Measurements from ENCODE around the gene ISLR.
"Not testable (repeated sequence)": the region's sequence is repeated elsewhere in the genome, so short reads cannot be mapped to it uniquely, and the experiment has no call there.

The ISLR gene

DNA sequence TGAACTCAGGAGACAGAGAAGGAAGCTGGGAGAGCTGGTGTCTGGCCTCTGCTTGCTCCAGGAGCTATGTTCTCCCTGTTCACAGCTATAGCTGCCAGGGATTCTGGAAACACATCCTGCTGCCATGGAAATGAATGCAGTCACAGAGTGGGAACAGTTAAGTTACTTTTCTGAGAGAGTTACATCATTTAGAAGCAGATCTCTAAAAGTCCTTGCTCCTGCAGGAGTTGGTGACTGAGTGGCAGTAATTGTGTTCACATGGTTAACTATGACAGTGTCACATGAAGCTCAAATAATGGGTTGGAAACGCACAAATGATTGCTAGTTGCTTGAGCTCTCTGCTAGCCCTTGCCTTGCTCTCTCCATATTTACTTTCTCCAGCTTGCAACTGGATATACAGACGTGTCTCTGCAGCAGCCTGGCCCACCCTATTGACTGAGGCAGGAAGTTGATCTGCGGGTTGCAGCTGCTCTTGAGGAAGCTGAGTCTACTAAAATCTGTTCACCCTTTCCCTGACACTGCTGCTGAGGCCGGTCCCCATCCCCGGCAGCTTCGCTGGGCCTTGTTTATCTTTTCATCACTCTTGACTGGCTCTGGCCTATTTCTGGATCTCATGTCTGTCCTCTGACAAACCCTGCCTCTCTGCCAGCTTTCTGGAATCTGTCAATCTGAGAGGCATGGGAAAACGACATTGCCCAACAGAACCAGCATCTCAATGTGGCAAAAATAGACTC is 16.7 kb upstream of the ISLR start:
- Mint-ChIP-seq H3K36me3 (ENCODE audit: low read depth) (no peaks in the 10 kb centered on the region), H3K9me3 (no peaks in the 10 kb centered on the region), H3K27me3 (peaks cover 18% of the 10 kb centered on the region), H3K27ac (no peak overlapping the region), H3K4me1 (ENCODE audit: low read depth) (peaks cover 28% of the 10 kb centered on the region), H3K4me3 (no peak overlapping the region)
- DNase-seq: no peak

DNA sequence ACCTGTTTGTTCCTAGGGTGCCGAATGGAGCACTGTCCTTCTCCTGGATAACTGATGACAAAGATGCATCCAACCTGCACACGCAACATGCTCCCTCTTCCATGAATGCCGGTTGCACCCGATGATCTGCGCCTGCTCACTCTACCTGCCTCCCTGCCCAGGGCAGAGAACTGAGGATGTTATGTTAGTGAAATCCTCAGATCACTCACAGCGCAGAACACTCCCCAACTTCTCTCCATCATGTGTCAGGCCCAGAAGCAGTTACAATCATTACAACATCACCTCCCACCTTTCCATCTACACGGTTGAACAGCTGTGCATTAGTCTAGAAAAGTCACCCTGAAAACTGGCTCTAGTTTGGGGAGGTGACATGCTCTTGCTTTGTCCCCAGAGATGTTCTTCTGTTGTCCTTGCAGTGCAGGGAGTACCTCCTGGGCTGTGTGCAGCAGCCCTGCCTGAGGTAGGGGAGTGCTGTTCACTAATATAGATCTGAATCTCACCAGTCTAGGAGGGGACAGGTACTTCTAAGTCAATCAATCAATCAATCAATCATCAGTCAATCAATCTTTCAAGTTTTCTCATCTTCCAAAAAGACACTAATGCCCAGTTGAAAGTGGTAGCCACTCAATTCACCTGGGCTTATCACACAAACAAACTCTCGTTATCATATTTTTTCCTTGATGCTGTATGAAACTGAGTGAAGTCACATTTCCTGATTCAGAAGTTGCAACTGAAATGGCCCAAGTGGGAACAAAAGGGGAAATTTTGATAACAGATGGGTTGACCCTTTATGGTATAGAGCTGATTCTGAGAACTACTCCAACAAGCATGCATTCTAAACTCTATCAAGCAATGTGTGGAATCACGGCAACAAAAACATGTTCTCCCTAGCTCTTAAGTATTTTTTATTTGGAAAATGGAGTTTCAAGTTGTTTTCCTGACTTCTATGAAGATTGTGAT is 15.4 kb upstream of the ISLR start:
- Mint-ChIP-seq H3K27me3 (peaks cover 17% of the 10 kb centered on the region), H3K36me3 (ENCODE audit: low read depth) (no peaks in the 10 kb centered on the region), H3K4me3 (no peak overlapping the region), H3K4me1 (ENCODE audit: low read depth) (peaks cover 28% of the 10 kb centered on the region), H3K27ac (no peak overlapping the region), H3K9me3 (no peaks in the 10 kb centered on the region)
- DNase-seq: no peak

DNA sequence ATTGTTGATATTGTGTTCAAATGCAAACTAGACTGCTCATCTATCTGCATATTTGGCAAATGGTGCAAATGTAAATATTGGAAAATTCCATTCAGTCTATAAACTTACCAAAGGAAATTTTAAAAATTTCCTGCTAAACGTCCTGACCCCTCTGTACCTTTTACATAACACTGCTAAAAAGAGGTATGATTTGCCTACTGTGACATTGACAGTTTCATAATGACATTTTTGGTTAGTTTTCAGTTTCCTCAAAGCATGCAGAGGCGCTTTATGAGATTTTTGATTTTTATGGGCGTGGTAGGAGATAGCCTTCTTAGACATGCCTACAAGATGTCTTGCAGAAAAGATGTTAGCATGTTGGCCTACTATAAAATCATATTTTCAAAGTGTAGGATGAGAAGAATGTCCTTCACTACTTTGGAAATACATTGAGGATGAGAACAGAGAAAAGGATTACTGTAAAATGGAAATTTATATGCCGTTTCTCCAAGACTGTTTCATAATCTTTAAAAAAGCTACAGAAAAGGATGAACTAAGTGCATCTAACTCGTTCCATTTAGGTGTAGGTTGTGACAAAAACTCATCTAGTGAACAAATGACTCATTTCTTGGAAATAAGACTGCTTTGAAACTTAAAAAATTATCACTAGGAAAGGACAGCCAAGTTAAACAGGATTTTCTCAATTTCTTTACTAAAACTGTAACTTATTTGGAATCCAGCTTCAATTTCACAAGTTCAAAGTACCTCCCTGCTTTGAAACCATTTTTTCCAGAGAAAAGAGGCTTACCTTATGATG is 14.5 kb upstream of the ISLR start:
- Mint-ChIP-seq H3K4me1 (ENCODE audit: low read depth) (peaks cover 28% of the 10 kb centered on the region), H3K27ac (peak overlapping the region; percentile 81), H3K36me3 (ENCODE audit: low read depth) (no peaks in the 10 kb centered on the region), H3K9me3 (no peaks in the 10 kb centered on the region), H3K27me3 (peaks cover 13% of the 10 kb centered on the region), H3K4me3 (no peak overlapping the region)
- no peak for DNase-seq

DNA sequence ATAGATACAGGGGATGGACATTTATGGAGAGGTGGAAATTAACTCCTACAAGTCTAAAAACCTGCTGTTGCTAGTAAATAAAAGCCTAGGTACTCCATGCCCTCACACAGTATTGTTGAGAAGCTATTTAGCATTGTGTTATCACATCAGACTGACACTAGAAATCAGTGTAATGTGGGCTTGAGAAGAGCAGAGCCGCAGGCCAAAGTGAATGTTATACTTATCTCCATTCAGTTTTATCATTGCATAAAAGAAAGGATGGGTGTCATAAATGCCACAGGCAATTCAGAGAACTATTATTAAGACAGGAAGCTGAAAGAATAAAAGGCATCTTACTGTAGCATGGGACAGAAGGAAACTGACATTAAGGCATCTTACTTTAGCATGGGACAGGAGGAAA is 13.7 kb upstream of the ISLR start:
- Mint-ChIP-seq H3K27ac (peak overlapping the region; percentile 8), H3K4me3 (no peak overlapping the region), H3K27me3 (peaks cover 14% of the 10 kb centered on the region), H3K9me3 (no peaks in the 10 kb centered on the region), H3K36me3 (ENCODE audit: low read depth) (no peaks in the 10 kb centered on the region), H3K4me1 (ENCODE audit: low read depth) (peaks cover 28% of the 10 kb centered on the region)
- no peak for DNase-seq

DNA sequence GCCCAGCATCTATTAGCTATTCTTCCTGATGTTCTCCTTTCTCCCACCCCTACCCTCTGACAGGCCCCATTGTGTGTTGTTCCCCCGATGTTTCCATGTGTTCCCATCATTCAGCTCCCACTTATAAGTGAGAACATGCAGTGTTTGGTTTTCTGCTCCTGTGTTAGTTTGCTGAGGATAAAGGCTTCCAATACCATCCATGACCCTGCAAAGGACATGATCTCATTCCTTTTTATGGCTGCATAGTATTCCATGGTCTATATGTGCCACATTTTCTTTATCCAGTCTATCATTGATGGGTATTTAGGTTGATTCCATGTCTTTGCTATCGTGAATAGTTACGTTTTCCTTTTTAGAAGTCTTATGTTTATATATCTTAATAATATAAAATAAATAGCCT is 13.1 kb upstream of the ISLR start:
- not testable (repeated sequence) for H3K9me3 Mint-ChIP-seq; H3K27ac Mint-ChIP-seq; H3K36me3 Mint-ChIP-seq (ENCODE audit: low read depth); H3K4me3 Mint-ChIP-seq; DNase-seq
- H3K4me1 Mint-ChIP-seq (ENCODE audit: low read depth): peaks cover 28% of the 10 kb centered on the region
- peaks cover 18% of the 10 kb centered on the region for H3K27me3 Mint-ChIP-seq

DNA sequence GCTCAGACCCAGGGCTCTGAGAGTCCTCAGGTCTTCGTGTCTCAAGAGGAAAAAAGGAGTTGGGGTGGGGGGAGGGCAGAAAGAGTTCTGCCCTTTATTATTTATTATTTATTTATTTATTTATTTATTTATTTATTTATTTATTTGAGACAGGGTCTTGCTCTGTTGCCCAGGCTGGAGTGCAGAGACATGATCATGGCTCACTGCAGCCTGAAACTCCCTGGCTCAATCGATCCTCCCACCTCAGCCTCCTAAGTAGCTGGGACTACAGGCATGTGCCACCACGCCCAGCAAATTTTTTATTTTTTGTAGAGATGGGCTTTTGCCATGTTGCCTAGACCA is 11.3 kb upstream of the ISLR start:
- not testable (repeated sequence) for H3K9me3 Mint-ChIP-seq; DNase-seq; H3K36me3 Mint-ChIP-seq (ENCODE audit: low read depth); H3K27ac Mint-ChIP-seq; H3K4me3 Mint-ChIP-seq
- H3K4me1 Mint-ChIP-seq (ENCODE audit: low read depth): peaks cover 25% of the 10 kb centered on the region
- H3K27me3 Mint-ChIP-seq: peaks cover 18% of the 10 kb centered on the region

DNA sequence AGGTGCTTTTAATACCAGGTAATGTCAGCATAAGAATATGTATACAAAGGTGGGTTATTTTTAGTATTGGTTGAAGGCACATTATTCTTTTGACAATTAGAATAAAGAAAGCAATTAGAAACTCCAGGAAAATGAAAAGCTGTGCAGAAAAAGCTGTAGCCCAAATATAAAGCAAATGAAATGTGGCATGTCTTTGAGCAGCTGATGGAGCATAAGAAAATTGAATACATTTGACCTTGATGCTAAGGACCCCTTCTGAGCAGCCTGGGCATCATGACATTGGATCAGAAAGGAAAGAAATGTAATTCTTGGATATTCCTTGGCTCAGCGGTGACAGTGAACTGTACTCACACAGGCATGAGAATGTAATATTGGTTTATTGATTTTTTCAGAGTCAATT is 8.0 kb upstream of the ISLR start:
- H3K27ac Mint-ChIP-seq: no peak overlapping the region
- peaks cover 18% of the 10 kb centered on the region for H3K27me3 Mint-ChIP-seq
- no peaks in the 10 kb centered on the region for H3K9me3 Mint-ChIP-seq
- no peaks in the 10 kb centered on the region for H3K36me3 Mint-ChIP-seq (ENCODE audit: low read depth)
- H3K4me1 Mint-ChIP-seq (ENCODE audit: low read depth): no peaks in the 10 kb centered on the region
- DNase-seq: no peak
- H3K4me3 Mint-ChIP-seq: no peak overlapping the region

DNA sequence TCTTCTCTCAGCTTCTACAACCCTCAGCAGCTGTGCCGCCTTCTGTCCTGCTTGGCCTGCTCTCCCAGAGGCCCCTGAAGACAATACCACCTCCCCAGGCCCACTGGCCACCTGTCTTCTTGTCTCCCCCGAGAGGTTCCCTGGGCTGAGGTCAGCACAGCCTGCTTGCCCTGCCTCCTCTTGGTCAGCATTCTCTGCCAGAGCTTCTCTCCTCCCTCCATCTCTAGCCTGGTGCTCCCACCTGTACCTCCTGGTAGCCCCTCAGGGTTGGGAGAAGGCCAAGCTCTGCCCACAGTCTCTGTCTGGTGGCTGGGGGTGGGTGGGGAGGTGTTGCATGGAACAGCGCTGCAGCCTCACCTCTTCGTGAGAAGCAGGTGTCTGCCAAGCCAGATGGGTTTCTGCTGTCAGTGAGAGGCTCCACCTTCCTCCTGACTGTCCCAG is 5.6 kb upstream of the ISLR start:
- DNase-seq: no peak
- Mint-ChIP-seq H3K27me3 (peaks cover 12% of the 10 kb centered on the region), H3K4me3 (no peak overlapping the region), H3K4me1 (ENCODE audit: low read depth) (no peaks in the 10 kb centered on the region), H3K27ac (no peak overlapping the region), H3K36me3 (ENCODE audit: low read depth) (no peaks in the 10 kb centered on the region), H3K9me3 (no peaks in the 10 kb centered on the region)

DNA sequence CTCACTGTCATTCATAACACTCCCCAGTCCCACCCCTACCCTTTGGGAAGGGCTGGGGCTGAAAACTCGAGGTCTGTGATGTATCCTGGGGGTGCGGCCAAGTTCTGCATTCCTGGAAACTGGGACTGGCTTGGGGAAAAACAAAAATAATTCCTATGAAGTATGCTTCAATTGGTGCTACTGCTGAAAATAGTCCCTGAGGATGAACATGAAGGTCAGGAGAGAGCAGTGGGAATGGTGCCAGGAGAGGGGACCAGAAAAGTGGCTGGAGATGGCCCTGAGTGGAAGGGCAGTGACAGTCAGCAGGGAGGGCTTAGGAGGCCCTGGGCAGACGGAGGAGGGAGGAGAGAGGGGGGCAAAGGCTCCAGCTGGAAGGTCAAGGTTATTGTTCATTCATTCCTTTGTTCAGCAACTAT is 4.8 kb upstream of the ISLR start:
- Mint-ChIP-seq H3K9me3 (no peaks in the 10 kb centered on the region), H3K27ac (no peak overlapping the region), H3K4me1 (ENCODE audit: low read depth) (no peaks in the 10 kb centered on the region), H3K36me3 (ENCODE audit: low read depth) (no peaks in the 10 kb centered on the region), H3K27me3 (peaks cover 9% of the 10 kb centered on the region), H3K4me3 (no peak overlapping the region)
- no peak for DNase-seq

DNA sequence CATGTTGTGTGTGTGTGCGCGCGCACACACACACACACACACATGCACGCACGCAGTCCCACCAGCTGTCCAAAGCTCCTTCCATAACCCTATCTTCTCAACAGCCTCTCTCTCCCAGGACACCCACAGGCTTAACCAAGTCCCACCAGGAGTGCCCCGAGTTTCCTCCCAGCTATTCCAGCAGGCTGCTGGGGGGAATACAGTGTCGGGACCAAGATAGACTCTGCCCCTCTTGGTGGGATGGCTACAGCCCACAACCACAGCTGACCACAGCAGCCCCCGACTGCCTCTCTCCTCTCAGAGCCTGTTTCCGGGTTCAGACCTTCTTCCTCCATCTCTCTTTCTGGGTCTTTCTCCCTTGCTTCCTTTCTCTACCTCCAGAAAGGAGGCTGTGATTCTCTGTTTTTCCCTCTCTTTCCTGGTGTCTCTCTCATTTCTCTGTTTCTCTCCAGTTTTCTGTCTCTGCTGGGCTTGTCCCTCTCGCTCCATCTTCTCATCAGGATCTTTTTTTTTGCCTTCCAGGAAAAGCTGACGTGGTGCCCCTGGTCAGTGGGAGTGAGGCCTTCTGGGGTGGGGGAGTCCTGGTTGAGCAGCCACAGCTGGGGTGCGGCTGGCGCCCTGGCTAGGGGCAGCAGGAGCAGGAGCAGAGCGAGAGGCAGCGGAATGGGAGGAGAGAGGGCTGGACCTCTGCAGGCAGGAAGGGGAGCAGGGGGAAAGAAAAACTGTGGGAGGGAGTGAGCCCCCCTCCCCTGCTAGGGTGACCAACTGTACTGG is 3.3 kb upstream of the ISLR start:
- Mint-ChIP-seq H3K9me3 (no peaks in the 10 kb centered on the region), H3K27ac (no peak overlapping the region), H3K4me1 (ENCODE audit: low read depth) (no peaks in the 10 kb centered on the region), H3K36me3 (ENCODE audit: low read depth) (no peaks in the 10 kb centered on the region), H3K4me3 (no peak overlapping the region), H3K27me3 (peaks cover under 1% of the 10 kb centered on the region)
- DNase-seq: no peak

DNA sequence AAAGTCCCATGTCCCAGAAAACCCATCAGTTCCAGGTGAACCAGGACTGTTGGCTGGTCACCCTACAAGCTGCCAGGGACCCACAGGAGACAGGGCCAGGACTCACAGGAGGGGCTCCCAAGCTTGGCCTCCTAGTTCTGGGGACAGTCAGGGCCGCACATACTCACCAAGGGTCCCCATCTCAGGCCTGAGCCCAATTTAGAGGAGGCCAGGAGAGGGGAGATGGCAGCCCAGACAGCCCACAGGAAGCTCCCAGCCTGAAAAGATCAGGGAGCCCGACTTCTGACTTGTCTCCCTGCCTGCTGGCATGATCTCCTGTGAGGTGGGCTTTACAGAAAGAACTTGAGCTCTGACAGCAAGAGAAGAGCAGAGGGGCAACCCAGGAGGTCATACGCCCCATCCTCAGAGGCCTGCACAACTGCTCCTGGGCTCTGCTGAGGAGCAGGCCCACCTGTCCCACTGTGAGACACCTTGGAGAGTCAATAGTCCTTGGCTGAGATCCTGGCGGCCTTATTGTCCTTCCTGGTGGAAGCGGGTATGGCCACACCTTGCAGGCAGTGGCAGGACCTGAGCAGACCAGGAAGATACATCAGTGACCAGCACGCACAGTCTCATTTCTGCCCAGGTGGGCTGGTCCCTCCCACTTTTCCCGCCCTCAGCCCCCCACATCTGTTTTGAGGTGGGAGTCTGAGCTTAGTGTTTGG is 2.5 kb upstream of the ISLR start:
- no peak overlapping the region for H3K27ac Mint-ChIP-seq
- H3K9me3 Mint-ChIP-seq: no peaks in the 10 kb centered on the region
- H3K36me3 Mint-ChIP-seq (ENCODE audit: low read depth): no peaks in the 10 kb centered on the region
- no peak overlapping the region for H3K4me3 Mint-ChIP-seq
- H3K27me3 Mint-ChIP-seq: no peaks in the 10 kb centered on the region
- DNase-seq: no peak
- no peaks in the 10 kb centered on the region for H3K4me1 Mint-ChIP-seq (ENCODE audit: low read depth)

DNA sequence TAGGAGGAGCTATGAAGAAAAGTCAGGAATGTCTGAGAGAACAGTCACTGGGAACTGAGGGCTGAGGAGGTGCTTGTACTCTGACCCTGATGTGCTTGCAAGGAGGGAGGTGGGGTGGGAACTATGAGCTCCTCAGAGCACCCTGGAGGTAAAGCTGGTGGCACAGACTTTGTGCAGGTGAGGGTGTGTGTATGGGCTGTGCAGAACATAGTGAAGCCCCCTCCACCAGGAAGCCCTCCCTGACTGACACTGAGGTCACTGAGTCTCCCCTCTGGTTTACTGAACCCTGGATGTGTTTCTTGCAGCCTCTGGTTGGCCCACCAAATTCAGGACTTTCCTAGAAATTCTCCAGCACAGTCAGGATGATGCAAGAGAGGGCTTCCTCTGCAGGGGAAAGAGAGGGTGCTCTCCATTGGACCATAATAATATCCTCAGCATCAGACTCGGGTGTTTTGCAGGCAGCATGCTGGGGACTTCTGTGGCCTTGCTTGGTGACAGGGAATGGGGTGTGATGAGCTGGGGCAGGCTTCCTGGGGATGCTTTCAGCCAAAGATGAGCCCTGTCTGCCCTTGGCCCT is 1.5 kb upstream of the ISLR start:
- H3K4me3 Mint-ChIP-seq: no peak overlapping the region
- no peaks in the 10 kb centered on the region for H3K4me1 Mint-ChIP-seq (ENCODE audit: low read depth)
- H3K9me3 Mint-ChIP-seq: no peaks in the 10 kb centered on the region
- H3K27ac Mint-ChIP-seq: no peak overlapping the region
- H3K36me3 Mint-ChIP-seq (ENCODE audit: low read depth): no peaks in the 10 kb centered on the region
- no peaks in the 10 kb centered on the region for H3K27me3 Mint-ChIP-seq
- no peak for DNase-seq

DNA sequence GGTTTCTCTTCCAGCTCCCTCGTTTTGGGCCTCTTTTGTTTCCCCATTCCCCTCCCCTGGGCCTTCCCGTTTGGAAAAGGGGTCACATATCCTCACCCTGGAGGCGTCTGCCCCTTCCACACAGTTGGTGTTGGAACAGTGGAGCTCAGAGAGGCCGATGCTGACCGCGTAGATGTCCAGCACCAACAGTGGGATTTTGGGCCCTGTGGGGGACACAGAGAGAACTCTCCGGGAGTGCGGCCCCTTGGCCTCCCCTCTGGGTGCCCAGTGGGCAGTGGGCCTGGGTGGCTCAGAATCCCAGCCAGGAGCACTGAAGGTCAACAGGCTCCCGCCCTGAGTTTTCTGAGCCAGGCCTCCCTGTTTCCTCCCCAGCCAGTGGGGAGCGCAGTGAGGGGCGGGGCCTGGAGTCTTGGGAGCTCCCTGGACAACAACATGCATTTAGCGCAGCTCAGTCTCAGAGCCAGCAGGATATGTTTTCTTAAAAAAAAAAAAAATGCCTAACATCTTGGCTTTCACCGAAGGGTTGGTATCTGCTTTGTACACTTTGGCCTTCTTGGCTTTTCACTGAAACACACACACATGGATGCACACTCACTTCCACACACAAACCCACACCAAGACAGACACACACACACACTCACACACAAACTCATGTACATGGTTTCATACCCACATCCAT is 670 bp upstream of the ISLR start:
- Mint-ChIP-seq H3K4me1 (ENCODE audit: low read depth) (no peaks in the 10 kb centered on the region), H3K27me3 (no peaks in the 10 kb centered on the region), H3K4me3 (no peak overlapping the region), H3K27ac (no peak overlapping the region), H3K9me3 (no peaks in the 10 kb centered on the region), H3K36me3 (ENCODE audit: low read depth) (no peaks in the 10 kb centered on the region)
- DNase-seq: no peak
